ENCODE results near the gene CTNNAL1.

Gene CTNNAL1

GRCh38 chr9:108963459-108964143, 49.7 kb downstream of the CTNNAL1 start:
- H3K4me3 ChIP-seq (ENCODE audit: control insufficient read depth, low read depth, low read length): no peak overlapping the region
- no peak for DNase-seq (ENCODE audit: low read depth)
- TF ChIP-seq CTCF (IDR thresholded peaks at IDR 0.05; ENCODE audit: control insufficient read depth, insufficient read depth, low read depth, low read length, missing control alignments): no peak

- no peak for DNase-seq (ENCODE audit: low read depth)
- no peak overlapping the region for H3K4me3 ChIP-seq (ENCODE audit: control insufficient read depth, low read depth, low read length)
- TF ChIP-seq CTCF (IDR thresholded peaks at IDR 0.05; ENCODE audit: control insufficient read depth, insufficient read depth, low read depth, low read length, missing control alignments): no peak
Observed at GRCh38 chr9:108961151-108961550, 52.1 kb downstream of the CTNNAL1 start.

GRCh38 chr9:108960331-108960730, 53.0 kb downstream of the CTNNAL1 start:
- no peak overlapping the region for H3K4me3 ChIP-seq (ENCODE audit: control insufficient read depth, low read depth, low read length)
- TF ChIP-seq CTCF (IDR thresholded peaks at IDR 0.05; ENCODE audit: control insufficient read depth, insufficient read depth, low read depth, low read length, missing control alignments): no peak
- DNase-seq (ENCODE audit: low read depth): no peak

- no peak for DNase-seq (ENCODE audit: low read depth)
- H3K4me3 ChIP-seq (ENCODE audit: control insufficient read depth, low read depth, low read length): no peak overlapping the region
- TF ChIP-seq CTCF (IDR thresholded peaks at IDR 0.05; ENCODE audit: control insufficient read depth, insufficient read depth, low read depth, low read length, missing control alignments): no peak
Observed at GRCh38 chr9:108956631-108957026, 56.7 kb downstream of the CTNNAL1 start.

- H3K4me3 ChIP-seq (ENCODE audit: control insufficient read depth, low read depth, low read length): no peak overlapping the region
- no peak for TF ChIP-seq CTCF (IDR thresholded peaks at IDR 0.05; ENCODE audit: control insufficient read depth, insufficient read depth, low read depth, low read length, missing control alignments)
- no peak for DNase-seq (ENCODE audit: low read depth)
Observed at GRCh38 chr9:108956022-108956630, 57.2 kb downstream of the CTNNAL1 start.

- DNase-seq (ENCODE audit: low read depth): peak; percentile 29
- TF ChIP-seq CTCF (IDR thresholded peaks at IDR 0.05; ENCODE audit: control insufficient read depth, insufficient read depth, low read depth, low read length, missing control alignments): peak; percentile 50
- no peak overlapping the region for H3K4me3 ChIP-seq (ENCODE audit: control insufficient read depth, low read depth, low read length)
Observed at GRCh38 chr9:108953983-108954574, 59.2 kb downstream of the CTNNAL1 start.

Data from AG09309 (cell line).